NCI-H524 treated with DMSO at 0.1 percent for 48 hours (cell line): Measurements from ENCODE around the gene NME7.
"Not testable (repeated sequence)": the region's sequence is repeated elsewhere in the genome, so short reads cannot be mapped to it uniquely, and the experiment has no call there.

Experiments used
- DNase-seq: peaks from one replicate; lab custom pipeline; 2025; lab: John Stamatoyannopoulos, UW

The NME7 gene

DNA sequence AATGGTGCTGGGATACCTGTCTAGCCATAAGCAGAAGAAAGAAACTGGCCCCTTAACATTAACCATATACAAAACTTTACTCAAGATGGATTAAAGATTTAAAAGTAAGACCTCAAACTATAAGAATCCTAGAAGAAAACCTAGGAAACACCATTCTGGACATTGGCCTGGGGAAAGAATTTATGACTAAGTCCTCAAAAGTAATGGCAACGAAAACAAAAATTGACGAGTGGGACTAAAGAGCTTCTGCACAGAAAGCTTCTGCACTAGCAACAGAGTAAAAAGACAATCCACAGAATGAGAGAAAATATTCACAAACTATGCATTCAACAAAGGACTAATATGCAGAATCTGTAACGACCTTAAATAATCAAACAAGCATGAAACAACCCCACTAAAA is 66.7 kb downstream of the NME7 start:
- DNase-seq, result no peak

DNA sequence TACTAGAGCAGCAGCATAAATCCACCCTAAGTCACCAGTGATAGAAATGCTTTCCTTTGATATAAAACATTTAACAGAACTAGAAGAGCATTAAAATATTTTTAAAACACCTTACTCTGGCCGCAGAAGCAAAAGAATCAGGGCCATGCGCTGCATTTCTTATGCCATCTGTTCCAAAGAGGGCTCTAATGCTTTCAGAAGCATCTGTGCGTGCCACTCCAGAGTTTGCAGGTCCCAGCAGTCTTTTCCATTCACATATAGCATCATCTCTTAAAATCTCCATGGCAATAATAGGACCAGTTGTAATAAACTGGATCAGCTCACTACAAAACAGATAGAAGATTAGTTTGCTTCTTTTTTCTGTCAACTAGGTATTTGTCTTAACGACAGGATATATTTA is 69.2 kb downstream of the NME7 start:
- peak; percentile 82 for DNase-seq

DNA sequence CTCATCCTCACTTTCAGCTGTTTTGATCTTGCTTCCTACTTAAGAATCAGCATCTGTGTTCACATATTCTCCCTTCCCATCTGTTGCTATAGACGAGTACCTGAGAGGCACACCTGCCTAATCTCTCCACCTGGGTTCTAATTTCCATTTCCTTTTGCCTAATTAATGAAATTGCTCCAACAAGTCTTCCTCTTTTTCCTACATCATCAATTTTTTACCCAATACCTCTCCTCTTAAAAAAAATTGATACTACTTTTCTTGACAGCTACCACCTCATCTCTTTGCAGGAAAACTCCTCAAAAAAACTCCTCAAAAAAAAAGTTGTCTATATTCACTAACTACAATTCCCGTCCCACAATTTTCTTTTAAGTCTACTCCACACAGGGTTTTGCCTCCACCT is 71.8 kb downstream of the NME7 start:
- no peak for DNase-seq

DNA sequence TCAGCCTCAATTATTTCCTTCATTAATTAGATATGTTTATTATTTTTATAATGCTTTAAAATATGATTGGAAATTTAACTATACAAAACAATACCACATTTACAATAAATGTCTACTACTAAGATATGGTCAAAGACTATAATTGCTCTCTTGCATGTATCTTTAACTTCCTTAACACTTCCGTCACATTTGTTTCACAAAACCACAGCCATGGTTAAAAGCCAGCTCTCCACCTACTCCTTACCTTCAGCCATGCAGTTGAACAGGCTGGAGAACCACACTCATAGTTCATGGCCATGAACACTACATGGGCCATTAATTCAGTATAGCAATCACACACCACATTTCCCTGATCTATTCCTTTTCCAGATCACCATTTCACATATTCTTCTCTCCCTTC is 72.2 kb downstream of the NME7 start:
- no peak for DNase-seq

DNA sequence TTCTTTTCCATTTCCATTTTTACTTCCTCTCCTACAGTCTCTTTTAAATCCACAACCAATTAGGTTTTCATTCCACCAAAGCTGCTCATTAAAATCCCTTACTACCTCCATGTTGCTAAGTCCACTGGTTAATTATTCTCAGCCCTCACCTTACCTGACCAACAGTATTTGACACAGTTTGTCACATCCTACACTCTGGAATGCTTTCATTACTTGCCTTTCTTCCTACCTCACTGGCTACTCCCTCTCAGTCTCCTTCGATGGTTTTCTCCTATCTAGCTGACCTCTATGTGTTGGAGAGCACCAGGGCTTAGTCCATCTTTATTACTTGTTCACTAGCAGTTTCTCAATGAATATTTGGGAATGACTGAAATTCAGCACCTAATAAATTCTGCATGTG is 78.6 kb downstream of the NME7 start:
- DNase-seq, result no peak

DNA sequence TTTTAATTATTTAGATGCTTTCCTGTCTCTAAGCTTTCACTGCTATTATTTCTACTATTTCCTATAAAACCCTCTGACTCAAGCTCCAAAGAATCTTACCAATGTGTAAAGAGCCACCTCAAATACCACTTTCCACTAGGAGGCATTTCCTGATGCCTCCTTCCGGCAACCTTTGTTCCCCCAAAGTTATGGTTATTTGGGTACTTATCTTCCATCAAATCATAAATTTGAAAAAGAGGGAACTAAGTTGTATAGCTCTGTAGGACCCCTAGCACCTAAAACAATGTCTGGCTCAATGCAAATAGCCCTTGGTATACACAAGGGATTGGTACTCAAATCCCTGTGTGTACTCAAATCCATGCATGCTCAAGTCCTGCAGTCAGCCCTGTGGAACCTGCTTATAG is 79.6 kb downstream of the NME7 start:
- DNase-seq, result no peak

DNA sequence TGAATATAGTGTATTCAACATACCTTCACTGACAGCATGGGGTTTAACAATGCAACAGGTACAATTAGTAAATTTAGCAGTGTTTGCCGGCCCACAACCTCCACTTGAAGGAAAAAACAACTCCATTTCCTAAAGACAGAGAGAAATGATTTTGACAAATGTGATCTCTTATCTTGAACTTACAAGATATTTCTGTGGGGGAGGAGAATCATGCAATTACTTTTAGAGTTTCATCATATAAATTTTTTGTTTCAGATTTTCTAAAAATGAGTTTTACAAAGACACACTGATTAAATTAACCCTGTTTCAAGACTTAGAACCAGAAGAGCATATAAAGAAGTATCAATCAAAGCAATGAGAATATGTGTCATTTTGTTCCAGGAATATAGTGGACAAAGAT is 80.3 kb downstream of the NME7 start:
- no peak for DNase-seq

DNA sequence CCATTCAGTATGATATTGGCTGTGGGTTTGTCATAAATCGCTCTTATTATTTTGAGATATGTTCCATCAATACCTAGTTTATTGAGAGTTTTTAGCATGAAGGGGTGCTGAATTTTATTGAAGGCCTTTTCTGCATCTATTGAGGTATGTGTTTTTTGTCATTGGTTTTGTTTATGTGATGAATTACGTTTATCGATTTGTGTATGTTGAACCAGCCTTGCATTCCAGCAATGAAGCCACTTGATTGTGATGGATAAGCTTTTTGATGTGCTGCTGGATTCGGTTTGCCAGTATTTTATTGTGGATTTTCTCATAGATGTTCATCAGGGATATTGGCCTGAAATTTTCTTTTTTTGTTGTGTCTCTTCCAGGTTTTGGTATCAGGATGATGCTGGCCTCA is 86.0 kb downstream of the NME7 start:
- DNase-seq, result not testable (repeated sequence)

DNA sequence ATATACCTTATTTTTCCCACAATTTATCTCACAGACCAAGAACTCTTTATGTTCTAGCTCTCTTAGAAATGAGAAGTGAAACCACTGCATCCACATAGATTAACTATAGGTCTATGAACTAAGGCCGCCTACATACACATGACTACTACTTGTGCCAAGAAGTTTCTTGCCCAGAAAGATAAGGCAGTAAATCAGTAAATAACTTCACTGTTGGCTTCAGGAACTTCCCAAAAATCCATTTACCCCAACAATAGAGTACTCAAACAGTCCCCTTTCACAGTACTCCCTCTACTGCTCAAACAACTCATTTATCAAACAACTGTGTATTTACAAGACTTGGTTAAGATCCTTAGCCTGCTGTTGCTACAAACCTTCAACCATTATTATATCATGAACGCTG is 96.5 kb downstream of the NME7 start:
- no peak for DNase-seq

DNA sequence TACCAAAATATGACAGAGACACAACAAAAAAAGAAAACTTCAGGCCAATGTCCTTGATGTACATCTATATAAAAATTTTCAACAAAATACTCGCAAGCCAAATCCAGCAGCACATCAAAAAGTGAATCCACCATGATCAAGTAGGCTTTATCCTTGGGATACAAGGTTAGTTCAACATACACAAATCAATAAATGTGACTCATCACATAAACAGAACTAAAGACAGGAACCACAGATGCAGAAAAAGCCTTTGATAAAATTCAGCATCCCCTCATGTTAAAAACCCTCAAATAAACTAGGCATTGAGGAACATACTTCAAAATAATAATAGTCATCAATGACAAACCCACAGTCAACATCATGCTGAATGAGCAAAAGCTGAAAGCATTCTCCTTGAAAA is 101.5 kb downstream of the NME7 start:
- no peak for DNase-seq

DNA sequence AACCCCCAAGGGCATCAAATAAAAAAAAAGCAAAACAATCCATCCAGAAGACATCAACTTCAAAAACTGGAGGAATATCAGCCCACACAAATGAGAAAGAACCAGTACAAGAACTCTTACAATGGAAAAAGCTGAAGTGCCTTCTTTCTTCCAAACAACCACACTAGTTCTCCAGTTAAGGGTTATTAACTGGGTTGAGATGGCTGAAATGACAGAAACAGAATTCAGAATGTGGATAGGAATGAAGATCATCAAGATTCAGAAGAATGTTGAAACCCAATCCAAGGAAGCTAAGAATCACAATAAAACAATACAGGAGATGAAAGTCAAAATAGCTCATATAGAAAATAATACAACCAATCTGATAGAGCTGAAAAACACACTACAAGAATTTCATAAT is 104.5 kb downstream of the NME7 start:
- DNase-seq, result no peak

DNA sequence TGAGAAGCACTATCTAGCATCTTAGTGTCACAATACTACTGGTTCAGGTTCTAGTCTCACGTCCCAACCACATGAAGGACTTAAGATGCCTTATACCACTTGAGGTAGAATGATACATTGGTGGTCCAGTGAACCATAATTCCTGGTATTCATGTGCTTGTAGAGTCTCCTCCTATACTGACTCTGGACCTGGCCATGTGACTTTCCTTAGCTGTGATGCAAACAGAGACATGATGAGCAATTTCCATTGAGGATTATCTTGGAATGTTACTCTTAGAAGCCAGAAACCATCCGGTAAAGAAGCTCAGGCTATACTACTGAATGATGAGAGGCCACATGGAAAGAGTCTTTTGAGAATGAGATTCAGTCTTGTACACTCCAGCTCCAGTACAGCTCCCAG is 105.7 kb downstream of the NME7 start:
- no peak for DNase-seq

DNA sequence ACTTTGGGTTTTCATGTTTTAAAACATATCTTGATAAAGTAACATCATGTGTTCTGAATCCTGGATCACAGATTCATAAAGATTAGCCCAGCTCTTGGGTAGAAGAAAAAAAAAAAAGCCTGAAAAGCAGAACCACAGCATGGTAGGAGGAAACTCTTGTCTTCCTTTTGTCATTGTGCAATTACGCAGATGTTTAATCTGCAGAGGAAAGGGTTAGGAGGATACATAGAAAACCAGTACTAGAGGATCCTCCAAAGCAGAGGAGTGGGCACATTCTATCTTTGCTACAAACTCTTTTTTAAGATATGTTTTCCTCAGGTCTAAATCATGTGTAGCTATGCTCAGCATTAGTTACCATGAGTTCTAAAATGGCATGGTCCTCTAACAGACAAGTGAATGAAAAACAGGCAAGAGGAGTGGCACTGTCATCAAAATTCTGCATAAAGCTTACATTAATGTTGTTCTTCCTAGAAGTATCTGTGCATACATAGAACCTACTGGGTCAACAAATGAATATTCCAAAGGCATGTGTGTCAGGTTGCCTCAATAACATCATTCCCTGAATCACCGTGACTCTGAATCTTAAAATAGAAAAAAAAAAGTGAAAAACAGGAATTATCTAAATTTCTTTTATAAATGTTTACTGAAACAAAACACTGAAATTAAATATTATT is 107.0 kb downstream of the NME7 start:
- no peak for DNase-seq

DNA sequence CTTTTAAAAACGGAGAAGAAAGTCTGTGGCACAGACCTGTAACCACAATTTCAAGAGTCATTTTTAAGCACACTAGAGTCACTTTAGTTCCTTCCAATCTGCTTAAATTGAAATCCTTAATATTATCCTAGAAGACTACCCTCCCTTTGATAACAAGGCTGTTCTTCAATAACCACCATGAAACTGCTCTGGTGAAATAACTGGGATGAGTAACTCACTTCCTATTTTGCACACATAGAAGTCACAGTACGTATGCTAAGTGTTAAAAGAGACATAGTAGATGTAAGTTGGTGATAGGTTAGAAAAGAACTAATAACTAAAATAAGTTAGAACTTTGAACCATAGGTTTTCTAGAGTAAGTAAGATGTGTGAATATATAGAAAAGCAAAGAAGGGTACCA is 107.8 kb downstream of the NME7 start:
- DNase-seq, result no peak

DNA sequence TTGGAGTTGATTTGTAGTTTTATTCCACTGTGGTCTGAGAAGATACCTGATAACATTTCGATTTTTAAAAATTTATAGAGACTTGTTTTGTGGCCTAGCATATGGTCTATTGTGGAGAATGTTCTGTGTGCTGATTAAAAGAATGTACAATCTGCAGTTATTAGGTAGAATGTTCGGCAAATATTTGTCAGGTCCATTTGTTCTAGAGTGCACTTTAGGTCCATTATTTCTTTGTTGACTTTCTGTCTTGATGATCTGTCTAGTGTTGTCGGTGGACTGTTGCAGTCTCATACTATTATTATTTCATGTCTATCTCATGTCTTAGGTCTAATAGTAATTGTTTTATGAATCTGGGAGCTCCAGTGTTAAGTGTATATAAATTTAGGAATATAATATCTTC is 116.8 kb downstream of the NME7 start:
- DNase-seq, result no peak

DNA sequence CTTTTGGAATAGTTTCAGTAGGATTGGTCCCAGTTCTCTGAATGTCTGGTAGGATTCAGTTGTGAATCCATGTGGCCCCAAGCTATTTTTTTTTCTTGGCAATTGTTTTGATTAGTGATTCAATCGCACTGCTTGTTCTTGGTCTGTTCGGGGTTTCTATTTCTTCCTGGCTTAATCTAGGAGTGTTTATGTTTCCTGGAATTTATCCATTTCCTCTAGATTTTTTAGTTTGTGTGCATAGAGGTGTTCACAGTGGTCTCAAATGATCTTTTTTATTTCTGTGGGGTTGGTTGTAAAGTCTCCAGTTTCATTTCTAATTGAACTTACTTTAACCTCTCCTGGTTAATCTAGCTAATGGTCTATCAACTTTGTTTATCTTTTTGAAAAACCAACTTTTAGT is 117.6 kb downstream of the NME7 start:
- no peak for DNase-seq

DNA sequence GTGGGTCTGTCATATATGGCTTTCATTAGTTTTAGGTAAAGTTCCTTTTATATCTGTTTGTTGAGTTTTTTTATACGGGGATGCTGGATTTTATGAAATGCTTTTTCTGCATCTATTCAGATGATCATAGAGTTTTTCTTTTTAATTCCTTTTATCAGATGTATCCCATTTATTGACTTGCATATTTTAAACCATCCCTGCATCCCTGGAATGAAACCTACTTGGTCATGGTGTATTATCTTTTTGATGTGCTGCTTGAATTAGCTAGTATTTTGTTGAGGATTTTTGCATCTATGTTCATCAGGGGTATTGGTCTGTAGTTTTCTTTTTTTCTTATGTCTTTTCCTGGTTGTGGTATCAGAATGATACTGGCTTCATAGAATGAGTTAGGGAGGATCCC is 118.0 kb downstream of the NME7 start:
- no peak for DNase-seq

DNA sequence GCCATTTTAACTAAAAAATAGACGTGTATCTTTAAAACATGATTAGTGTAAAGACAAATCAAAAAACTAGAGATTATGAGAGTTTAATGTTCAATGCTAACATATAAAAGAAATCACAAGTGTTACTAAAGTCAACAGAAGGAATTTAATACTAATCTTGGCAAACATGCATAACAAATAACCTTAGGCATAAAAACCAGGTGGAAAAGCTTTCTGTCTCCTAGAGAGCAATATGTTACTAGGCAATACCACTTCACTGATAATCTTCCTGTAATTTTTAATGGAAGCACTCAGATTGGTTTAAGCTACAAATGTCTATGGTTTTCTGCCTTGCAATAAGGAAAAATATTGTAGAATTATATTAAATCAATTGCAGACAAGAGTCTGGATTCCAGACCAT is 121.9 kb downstream of the NME7 start:
- DNase-seq, result peak; percentile 51

DNA sequence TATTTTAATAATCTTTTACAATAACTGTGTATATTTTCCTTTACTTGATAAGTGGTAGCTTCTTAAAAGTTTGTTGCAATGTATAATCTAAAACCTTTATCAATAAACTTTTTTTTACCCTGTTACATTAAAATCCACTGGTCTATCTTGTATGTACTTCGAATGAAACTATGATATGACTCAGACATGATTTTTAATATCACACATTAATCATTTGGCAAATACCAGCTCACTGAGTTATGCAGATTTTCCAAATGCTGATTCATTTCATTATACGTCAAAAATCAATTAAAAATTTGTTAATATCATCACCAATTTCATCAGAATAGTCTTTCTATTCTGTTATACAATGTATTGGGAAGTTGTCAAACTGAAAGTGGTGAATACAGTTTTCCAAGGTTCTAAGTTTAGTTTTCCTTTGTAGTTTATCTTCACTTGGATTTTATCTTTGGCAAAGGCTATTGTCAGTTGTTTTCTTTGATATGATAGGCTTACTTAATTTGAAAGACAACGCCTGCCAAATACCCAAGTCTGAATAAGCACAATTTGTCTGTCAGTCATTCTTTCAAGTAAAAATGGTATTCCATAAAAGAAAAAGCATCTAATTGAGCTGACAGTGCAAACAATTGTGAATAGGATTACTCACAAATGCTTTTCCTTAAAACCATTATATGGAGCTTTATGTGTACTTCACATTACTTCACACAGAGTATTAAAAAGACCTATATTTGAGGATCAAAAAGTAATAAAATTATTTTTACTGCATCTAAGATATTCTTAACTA is 127.0 kb downstream of the NME7 start:
- no peak for DNase-seq

DNA sequence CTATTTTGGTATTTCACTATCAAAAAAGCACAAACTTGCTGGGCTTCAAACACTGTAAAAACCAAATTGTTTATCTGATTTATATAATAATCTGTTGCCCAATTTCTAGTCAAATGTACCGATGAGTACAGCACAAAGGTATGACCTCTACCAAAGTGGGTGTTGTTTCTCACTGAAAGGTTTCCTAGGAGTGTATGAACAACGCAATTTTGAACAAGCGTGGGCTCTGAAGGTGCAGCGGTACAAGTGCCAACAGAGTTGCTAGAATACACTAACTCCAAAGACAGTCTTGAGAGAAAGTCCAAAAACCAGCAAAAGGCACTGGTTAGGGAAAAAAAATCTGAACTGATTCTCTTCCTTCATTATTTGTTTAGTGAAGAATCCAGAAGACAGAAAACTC is 130.7 kb downstream of the NME7 start:
- DNase-seq, result no peak

DNA sequence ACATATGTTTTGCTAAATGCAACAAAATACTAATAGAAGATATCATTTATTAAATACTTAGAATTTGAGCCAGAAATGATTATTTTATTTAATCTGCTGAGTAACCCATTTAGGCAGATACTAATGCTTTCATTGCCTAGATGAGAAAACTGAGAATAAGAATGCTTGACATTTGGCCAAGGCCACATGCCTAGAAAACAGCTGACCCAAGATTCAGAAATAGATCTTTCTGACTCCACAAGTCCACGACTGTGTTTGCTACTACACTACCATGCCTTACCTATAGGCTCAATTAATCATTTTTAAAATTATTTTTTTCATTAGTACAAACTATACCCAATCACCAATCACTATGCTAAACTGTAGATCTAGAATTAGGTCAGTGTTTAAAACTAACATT is 131.5 kb downstream of the NME7 start:
- DNase-seq, result no peak

DNA sequence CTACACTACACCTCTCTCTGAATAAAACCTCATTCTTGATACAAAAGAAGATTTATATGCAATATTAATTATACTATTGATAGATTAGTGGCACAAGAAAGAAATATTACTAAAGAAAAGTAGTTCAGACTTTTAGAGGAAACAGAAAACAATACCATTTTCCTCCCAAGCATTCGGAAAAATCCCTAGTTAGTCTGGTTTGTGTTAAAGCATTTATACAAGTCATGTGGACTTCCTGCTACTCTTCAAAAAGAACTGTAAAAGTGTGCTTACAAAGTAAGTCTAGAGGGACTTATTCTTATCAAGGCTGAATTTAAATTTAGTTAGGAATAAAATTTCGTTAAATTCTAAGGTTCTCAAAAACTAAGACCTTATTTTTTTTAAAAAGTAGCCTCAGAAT is 132.0 kb downstream of the NME7 start:
- DNase-seq, result no peak

DNA sequence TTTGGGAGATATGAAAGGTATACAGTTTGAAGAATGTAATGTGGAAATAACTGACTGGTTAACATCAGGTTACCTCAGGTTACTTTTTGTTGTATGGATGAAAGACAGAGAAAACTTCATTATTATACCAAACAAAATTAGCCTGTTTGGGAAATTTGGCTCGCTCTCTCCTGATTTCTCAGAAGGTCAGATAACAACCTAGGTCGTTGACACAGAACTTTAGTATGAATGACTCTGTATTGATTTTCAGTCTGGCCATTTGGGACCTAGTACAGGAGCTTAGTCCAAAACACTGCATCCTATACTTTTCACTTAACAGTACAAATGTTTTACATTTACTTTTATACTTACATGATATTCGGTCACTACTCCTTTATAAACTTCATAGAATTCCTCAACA is 132.8 kb downstream of the NME7 start:
- DNase-seq, result no peak

DNA sequence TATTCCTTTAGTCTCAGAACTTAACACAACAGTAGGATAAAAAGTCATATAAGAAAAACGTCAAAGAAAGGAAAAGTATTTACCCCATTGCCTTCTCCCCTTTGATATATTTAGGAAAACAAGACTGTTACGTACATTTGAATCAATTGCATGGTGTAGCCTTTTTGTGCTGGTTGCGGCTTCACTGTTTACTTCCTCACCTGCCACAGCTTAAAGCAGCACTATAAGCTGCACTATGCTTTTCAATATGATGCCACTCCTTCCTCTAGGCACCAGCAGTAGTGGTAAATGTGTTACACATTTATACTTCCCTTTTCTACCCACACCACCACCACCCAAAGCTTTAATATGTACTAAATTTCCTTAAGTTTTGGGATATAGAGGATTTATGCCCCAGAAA is 150.0 kb downstream of the NME7 start:
- no peak for DNase-seq
